GM10266 (cell line): ENCODE measurements around the gene C22orf31.

Source experiments
- DNase-seq: peaks from one replicate; pipeline ENCODE4 v3.0.0; 2012; ENCODE audit errors: extremely low spot score
- CTCF ChIP-seq: IDR thresholded peaks from 2 replicates; pipeline ENCODE4 v1.5.1; 2012; ENCODE audit warnings: mild to moderate bottlenecking, low read depth; ENCODE audit not compliant: control insufficient read depth, insufficient read depth; ENCODE audit errors: missing control alignments

C22orf31 gene

DNA sequence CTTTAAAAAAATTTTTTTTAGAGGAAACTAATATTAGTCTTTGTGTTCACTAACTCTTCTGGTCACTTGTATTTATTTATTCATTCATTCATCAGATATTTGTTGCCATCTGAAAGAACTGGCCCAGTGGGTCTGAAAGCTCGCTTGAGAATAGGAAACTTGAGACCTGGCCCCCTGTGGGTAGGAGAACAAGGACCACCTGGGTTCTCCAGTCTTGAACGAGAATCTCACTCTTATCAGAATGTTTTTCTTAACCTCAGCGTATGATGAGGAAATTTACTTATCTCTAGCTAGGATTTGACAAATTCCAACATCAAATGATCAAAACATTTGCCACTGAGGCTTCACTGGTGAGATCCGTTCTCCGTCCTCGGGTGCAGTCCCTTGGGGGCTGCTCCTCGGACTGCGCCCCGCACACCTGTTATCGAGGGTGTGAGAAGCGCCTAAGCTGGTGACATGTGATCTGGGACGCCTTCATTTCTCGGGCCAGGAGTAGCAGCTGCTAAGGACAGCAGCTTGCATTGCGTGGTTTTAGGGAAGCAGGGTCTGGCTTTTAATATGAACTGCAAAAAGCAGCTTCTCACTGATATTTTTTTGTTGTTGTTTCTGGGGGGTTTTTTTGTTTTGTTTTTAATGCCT, 6.3 kb downstream of the C22orf31 start:
- DNase-seq, result no peak
- TF ChIP-seq CTCF, result no peak

GRCh38 chr22:29054251-29054767, 7.3 kb downstream of the C22orf31 start:
- no peak for DNase-seq
- no peak for TF ChIP-seq CTCF

DNA sequence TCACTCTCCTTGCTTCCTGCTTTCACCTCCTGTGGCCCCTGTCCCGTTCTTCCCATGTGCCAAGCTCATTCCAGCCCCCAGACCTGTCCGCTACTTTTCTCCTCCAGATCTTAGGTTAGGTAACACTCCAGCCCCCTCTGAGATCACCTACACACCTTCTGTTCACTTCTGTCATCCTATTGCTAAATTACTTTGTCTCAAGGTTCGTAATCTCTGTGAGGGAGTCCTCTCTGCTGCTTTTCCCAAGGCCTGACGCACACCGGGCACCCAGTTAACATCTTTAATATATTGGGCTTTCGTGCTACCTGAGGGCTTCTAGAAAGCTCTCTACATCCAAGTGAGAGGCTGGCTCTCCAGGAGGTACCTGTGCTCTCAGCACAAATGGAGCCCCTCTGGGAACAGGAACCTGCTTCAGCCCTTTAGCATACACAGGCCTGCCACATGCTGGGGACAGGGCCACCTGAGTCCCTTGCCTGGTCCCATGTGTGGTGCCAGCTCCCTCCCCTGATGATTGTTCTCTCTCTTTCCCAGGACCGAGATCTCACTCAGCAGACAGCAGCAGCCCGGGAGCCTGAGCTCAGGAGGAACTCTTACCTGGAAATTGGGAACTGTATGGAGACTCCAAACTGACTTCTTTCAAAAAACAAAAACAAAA, 8.5 kb downstream of the C22orf31 start:
- TF ChIP-seq CTCF, result no peak
- no peak for DNase-seq

GRCh38 chr22:29050457-29050856, 11.2 kb downstream of the C22orf31 start:
- no peak for TF ChIP-seq CTCF
- no peak for DNase-seq

- DNase-seq, result no peak
- no peak for TF ChIP-seq CTCF
These were observed 11.9 kb downstream of the C22orf31 start for GRCh38 chr22:29049655-29050263.

- DNase-seq, result no peak
- no peak for TF ChIP-seq CTCF
These were observed 12.6 kb downstream of the C22orf31 start for GRCh38 chr22:29048822-29049654.

DNA sequence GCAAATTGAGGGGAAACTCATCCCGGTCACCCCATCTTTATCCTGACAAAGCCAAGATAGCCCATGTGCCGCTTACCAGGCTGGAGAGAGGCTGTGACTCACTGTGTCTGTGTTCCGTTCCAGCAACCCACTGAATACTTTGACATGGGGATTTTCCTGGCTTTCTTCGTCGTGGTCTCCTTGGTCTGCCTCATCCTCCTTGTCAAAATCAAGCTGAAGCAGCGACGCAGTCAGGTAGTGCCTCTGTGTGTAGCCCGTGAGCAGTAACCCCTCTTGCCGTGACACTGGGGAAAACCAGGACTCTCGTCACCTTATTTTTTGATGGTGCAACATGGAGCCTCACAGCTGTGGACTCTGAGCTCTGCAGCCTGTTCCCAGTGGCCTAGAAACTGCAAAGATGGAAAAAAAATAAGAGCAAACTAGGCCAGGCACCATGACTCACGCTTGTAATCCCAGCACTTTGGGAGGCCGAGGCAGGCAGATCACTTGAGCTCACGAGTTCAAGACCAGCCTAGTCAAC, 16.9 kb downstream of the C22orf31 start:
- no peak for TF ChIP-seq CTCF
- no peak for DNase-seq
